SU-DHL-6 (cell line): Measurements from ENCODE around the gene REG4.

Source experiments
- EZH2phosphoT487 ChIP-seq: fragments of 200-600 bp; sonication (generic), shearing (Covaris generic); conservative IDR thresholded peaks from 2 replicates; pipeline ENCODE4 v1.6.1; 2018; ENCODE audit warnings: mild to moderate bottlenecking, antibody characterized with exemption, low read length, moderate library complexity, mixed read lengths
- TF ChIP-seq, protein P1 (sequence below): fragments of 200-600 bp; sonication (generic); IDR thresholded peaks from one replicate; pipeline ENCODE4 v1.5.1; 2017; ENCODE audit warnings: antibody characterized with exemption, mild to moderate bottlenecking, low read length, moderate library complexity; ENCODE audit not compliant: insufficient read depth, poor library complexity, severe bottlenecking

DNA sequence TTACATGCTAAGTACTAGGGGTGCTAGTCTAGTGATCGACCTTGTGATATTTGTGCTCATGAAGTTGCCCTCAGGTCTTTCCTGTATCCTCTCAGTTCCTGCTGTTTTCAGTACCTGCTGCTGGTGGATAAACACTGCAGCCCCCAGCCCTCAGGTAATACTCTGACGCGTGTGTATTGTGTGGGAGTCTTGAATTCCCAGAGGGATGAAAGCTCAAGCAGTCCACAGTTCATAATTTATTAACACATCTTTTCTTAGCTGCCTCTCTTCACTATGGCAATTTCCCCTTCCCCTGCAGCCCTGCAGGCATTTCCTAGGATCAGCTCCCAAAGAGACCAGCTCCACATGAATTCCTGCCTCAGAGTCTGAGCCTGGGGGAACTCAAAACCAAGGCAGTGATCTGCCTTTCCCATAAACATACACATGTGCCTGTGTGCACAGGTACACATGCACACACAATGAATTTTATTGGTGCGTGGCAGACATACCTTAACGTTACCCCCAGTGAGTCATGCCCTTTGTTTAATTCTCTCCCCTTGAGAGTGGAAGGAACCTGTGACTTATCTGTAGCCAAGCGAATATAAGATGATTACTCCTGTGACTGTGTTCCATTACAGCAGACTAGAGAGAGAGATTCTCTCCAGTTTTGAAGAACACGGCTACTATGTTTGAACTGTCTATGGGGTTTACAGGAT, 28.5 kb downstream of the REG4 start:
- TF ChIP-seq, protein P1, sequence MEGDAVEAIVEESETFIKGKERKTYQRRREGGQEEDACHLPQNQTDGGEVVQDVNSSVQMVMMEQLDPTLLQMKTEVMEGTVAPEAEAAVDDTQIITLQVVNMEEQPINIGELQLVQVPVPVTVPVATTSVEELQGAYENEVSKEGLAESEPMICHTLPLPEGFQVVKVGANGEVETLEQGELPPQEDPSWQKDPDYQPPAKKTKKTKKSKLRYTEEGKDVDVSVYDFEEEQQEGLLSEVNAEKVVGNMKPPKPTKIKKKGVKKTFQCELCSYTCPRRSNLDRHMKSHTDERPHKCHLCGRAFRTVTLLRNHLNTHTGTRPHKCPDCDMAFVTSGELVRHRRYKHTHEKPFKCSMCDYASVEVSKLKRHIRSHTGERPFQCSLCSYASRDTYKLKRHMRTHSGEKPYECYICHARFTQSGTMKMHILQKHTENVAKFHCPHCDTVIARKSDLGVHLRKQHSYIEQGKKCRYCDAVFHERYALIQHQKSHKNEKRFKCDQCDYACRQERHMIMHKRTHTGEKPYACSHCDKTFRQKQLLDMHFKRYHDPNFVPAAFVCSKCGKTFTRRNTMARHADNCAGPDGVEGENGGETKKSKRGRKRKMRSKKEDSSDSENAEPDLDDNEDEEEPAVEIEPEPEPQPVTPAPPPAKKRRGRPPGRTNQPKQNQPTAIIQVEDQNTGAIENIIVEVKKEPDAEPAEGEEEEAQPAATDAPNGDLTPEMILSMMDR, result no peak
- no peak for TF ChIP-seq EZH2phosphoT487
